Measurements from ENCODE around the gene HCCS. TPM values are rescaled to one million over a fixed set of nuclear protein-coding genes. Genes with fewer than 3 reads are reported as not detected.

Gene HCCS
- total RNA-seq = 10 to 100 TPM; 10.4 to 25.2 (median 21.1) TPM

DNA sequence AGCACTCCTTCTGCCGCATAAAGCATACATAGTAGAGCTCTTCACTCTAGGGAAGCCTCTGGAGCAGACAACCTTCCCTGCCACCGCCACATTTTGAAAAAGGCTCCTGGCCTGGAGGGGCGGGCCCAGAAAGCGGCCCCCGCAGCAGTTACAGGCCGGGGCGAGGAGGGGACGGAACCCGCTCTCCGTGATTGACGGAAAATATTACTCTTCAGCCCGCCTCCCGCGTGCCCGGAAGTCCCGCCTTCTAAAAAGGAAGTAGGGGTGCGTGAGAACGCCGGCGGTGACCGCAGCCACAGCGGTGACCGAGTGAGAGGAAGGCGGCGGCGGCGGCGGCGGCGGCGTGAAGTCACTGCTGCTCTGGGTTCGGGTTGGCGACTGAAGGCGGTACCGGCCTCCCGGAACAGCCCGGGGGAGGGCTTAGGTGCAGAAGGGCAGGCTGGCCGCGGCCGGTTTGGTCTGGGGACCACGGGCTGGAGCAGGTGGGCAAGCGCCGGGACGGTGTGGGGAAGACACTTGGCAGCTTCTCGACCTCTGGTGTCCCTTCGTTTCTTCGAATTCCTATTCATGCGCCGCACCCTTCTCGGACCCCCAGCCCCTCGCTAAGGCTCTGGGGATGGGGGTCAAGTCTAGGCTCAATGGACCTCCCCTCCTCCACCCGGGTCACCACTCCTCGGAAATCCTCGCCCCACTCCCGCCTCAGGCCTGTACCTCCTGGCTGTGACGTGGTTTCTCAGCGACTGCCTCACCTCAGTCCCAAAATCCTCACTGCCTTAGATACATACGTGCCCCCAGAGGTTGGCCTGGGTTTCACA, at the start of gene HCCS:
Gene HCCS, plus strand, starts transcription at position 296 of the 815 bp plus-strand sequence. CDS start 729 bp downstream, outside the sequence.
- peaks cover 4 to 15% of the 10 kb centered on the region in 2 donors for H3K4me1 ChIP-seq
- TF ChIP-seq POLR2A (IDR thresholded peaks at IDR 0.05) (peak; percentile 75 to 82), CTCF (IDR thresholded peaks at IDR 0.05 in 4 of 5, conservative IDR thresholded peaks at IDR 0.05 in 1 of 5) (no peak)
- peak within 1 kb of the TSS; percentile 84 to 90 (median 88) for H3K27ac ChIP-seq
- intact Hi-C loops (cut with DNase I; ENCODE audit: low total_unique reads) (loop anchor here (5.0 kb wide), 1 partner anchor 656 kb away; no protein-coding TSS in a partner anchor), in situ Hi-C loops (cut with MboI; ENCODE audit: low sequenced_read_pairs in 4 of 4) (loop anchor here in 2 of 4 donors (25.0 kb wide), 1 partner anchor 924 kb away; no protein-coding TSS in a partner anchor)
- H3K9me3 ChIP-seq = no peaks in the 10 kb centered on the region
- DNase-seq (peak; percentile 69 to 82), ATAC-seq (peak; percentile 92 to 98)
- H3K27me3 ChIP-seq = no peaks in the 10 kb centered on the region
- peaks cover 0 to 17% of the 10 kb centered on the region in 2 donors for H3K36me3 ChIP-seq
- peak within 1 kb of the TSS; percentile 65 to 81 (median 71) for H3K4me3 ChIP-seq

GRCh38 chrX:11064276-11064675, 46.9 kb upstream of the HCCS start:
- Histone ChIP-seq H3K27ac (no peak overlapping the region), H3K9me3 (no peaks in the 10 kb centered on the region), H3K4me1 (no peaks in the 10 kb centered on the region), H3K36me3 (no peaks in the 10 kb centered on the region), H3K27me3 (no peaks in the 10 kb centered on the region), H3K4me3 (no peak overlapping the region)
- DNase-seq (no peak), ATAC-seq (no peak)
- intact Hi-C loops (cut with DNase I; ENCODE audit: low total_unique reads) (no loop called here), in situ Hi-C loops (cut with MboI; ENCODE audit: low sequenced_read_pairs in 4 of 4) (no loop called here)
- TF ChIP-seq CTCF (IDR thresholded peaks at IDR 0.05 in 4 of 5, conservative IDR thresholded peaks at IDR 0.05 in 1 of 5) (no peak), POLR2A (IDR thresholded peaks at IDR 0.05) (no peak)

DNA sequence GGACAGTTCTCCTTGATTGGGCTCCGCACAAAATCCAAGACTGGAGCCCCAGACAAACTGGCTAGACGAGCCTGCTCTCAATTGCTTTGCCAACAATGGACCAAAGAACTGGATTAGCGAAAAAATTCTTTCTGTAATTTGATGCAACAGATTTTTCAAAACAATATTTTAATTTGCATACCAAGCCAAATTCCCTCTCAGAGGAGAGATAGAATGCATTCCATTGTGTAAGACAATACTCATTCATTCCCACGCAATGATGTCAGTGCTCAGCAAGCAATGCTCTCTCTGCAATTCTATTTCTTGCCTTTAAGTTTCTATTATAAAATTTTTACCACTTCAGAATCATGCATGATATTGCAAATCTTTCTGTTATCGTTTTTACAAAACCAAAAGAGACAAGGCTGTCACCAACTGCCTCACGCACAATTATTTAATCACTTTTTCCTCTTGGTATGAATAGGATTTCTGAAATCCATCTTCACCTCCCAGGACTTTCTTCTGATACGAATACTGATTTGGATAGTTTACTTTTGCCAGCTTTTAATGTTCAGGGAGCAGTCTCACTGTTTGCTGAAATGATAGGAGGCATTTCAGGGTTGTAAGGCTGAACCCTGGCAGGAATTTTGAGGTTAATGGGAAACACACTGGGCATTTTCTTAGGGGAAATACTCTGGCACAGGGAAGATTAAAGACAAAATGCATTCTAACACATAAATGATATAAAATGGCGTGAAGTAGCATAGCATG, 46.1 kb upstream of the HCCS start:
- DNase-seq = no peak
- H3K9me3 ChIP-seq = no peaks in the 10 kb centered on the region
- in situ Hi-C loops (cut with MboI; ENCODE audit: low sequenced_read_pairs in 4 of 4) (no loop called here), intact Hi-C loops (cut with DNase I; ENCODE audit: low total_unique reads) (no loop called here)
- H3K27ac ChIP-seq = no peak overlapping the region
- ATAC-seq = no peak
- no peaks in the 10 kb centered on the region for H3K4me1 ChIP-seq
- H3K27me3 ChIP-seq = no peaks in the 10 kb centered on the region
- no peaks in the 10 kb centered on the region for H3K36me3 ChIP-seq
- TF ChIP-seq POLR2A (IDR thresholded peaks at IDR 0.05) (no peak), CTCF (IDR thresholded peaks at IDR 0.05 in 4 of 5, conservative IDR thresholded peaks at IDR 0.05 in 1 of 5) (no peak)
- H3K4me3 ChIP-seq = no peak overlapping the region

GRCh38 chrX:11066812-11067211, 44.3 kb upstream of the HCCS start:
- no peak for ATAC-seq

More at GRCh38 chrX:11066812-11067211, 44.3 kb upstream of the HCCS start:
- H3K4me1 ChIP-seq = no peaks in the 10 kb centered on the region
- in situ Hi-C loops (cut with MboI; ENCODE audit: low sequenced_read_pairs in 4 of 4) = no loop called here
- no peaks in the 10 kb centered on the region for H3K36me3 ChIP-seq
- DNase-seq = no peak
- no peak for TF ChIP-seq CTCF (IDR thresholded peaks at IDR 0.05 in 4 of 5, conservative IDR thresholded peaks at IDR 0.05 in 1 of 5)
- TF ChIP-seq POLR2A (IDR thresholded peaks at IDR 0.05) = no peak
- intact Hi-C loops (cut with DNase I; ENCODE audit: low total_unique reads) = no loop called here
- no peak overlapping the region for H3K4me3 ChIP-seq
- no peaks in the 10 kb centered on the region for H3K27me3 ChIP-seq
- no peak overlapping the region for H3K27ac ChIP-seq
- no peaks in the 10 kb centered on the region for H3K9me3 ChIP-seq
